Ovary (tissue), 1 donor: ENCODE data around the gene IP6K1.

Experiments used
- EP300 ChIP-seq: sonication (generic); formaldehyde crosslinking; IDR thresholded peaks from one replicate; pipeline ENCODE4 v1.6.1; 2017; ENCODE audit warnings: antibody characterized with exemption
- POLR2A ChIP-seq: fragments of 450-650 bp; IDR thresholded peaks from one replicate; pipeline ENCODE4 v1.6.1; 2017; ENCODE audit warnings: antibody characterized with exemption, mild to moderate bottlenecking, moderate library complexity

GRCh38 chr3:49722896-49723295, 63.4 kb downstream of the IP6K1 start:
- TF ChIP-seq POLR2A: no peak
- no peak for TF ChIP-seq EP300
